GM21423 (cell line): ENCODE results near the gene RPS6KB2.
A peak's percentile ranks its signal among the peaks of the same experiment; 100 is the strongest.
"Not testable (repeated sequence)": the region's sequence is repeated elsewhere in the genome, so short reads cannot be mapped to it uniquely, and the experiment has no call there.

Experiments
- ATAC-seq: cut with Tn5 transposase; IDR thresholded peaks from one replicate; pipeline ENCODE4 v1.9.1; 2021; ENCODE audit warnings: mild to moderate bottlenecking, moderate library complexity; ENCODE audit not compliant: unreplicated experiment

RPS6KB2 gene

DNA sequence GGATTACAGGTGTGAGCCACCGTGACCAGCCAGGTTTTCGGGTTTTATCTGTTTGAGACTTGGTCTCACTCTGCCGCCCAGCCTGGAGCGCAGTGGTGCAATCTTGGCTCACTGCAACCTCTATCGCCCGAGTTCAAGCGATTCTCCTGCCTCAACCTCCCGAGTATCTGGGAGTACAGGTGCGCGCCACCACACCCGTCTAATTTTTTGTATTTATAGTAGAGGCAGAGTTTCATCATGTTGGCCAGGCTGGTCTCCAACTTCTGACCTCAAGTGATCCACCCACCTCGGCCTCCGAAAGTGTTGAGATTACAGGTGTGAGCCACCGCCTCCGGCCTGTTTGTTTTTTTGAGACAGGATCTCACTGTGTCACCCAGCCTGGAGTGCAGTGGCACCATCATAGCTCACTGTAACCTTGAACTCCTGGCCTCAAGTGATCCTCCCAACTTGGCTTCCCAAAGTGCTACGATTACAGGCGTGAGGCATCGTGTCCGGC lies 882 bp upstream of the RPS6KB2 start:
- ATAC-seq: not testable (repeated sequence)

DNA sequence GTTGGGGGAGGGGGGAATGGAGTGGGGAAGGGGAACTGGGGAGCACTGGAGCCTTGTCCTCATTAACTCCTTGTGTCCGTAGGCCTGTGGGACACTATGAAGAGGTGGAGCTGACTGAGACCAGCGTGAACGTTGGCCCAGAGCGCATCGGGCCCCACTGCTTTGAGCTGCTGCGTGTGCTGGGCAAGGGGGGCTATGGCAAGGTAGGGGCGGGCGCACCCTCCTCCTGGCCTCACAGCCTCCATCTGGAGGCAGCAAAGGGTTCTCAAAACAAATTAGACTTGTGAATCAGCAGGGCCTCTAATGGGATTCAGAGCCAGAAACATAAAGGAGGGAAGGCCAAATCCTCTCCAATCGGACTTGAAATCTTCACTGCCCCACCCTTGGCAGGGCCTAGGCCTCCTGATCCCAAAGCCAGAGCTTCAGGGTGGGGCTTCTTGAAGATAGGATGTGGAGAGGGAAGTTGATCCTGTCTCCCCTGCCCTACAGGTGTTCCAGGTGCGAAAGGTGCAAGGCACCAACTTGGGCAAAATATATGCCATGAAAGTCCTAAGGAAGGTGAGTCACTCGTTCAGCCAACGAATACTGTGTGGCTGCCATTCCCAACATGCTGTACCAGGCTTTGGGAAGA lies 859 bp downstream of the RPS6KB2 start:
- no peak for ATAC-seq

GRCh38 chr11:67429722-67430121 lies 1.4 kb downstream of the RPS6KB2 start:
- no peak for ATAC-seq

DNA sequence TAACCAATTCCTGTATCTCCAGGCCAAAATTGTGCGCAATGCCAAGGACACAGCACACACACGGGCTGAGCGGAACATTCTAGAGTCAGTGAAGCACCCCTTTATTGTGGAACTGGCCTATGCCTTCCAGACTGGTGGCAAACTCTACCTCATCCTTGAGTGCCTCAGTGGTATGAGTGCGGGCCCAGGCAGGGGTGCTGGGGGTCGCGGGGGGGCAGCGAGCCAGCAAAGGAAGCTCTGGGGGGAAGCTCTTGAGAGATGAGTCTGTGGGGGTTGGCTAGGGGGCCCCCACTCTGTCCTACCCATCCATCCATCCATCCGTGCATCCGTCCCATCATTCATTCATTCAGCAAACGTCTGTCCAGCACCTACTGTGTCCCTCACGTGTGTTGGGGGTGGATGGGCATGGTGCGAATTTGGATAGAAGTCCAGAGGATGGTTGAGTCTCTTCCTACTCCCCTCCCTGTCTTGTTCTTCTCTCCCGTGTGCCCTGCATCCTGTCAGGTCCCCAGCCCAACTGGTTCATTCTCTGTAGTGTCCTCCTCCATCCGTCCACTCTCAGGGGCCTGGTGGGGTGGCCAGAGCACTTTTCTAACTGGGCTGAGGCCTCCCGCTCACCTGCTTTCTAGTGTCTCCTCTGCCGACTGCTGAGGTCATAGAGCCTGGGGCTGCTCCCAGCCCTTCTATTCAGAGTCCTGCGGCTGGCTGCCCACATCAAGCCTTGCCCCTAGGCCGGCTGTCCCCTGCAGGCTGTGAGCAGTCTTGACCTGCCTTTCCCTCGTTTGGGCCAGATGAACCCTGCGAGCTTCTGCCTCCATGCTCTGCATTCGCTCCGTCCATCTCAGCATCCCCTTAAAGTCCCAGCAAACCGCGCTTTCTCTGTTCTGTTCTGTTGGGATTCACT lies 3.3 kb downstream of the RPS6KB2 start:
- no peak for ATAC-seq

DNA sequence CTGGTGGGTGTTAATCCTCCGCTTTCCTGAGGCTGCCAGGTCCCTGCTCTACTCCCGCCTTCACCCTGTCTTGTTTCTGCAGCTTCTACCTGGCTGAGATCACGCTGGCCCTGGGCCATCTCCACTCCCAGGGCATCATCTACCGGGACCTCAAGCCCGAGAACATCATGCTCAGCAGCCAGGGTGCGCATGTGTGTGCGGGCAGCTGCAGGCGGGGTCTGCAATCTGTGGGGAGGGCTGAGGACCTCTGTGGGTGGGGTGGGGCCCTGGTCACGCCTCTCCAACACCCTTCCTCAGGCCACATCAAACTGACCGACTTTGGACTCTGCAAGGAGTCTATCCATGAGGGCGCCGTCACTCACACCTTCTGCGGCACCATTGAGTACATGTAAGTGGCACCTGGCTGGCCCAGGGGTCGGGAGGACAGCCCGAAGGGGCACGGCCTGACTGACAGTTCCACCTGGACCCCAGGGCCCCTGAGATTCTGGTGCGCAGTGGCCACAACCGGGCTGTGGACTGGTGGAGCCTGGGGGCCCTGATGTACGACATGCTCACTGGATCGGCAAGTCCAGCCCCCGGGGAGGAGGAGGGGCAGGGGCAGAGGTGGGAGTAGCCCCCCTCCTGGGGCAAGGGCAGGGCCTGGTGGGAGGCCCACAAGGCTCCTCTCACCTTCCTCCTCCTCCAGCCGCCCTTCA lies 4.5 kb downstream of the RPS6KB2 start:
- ATAC-seq: no peak

DNA sequence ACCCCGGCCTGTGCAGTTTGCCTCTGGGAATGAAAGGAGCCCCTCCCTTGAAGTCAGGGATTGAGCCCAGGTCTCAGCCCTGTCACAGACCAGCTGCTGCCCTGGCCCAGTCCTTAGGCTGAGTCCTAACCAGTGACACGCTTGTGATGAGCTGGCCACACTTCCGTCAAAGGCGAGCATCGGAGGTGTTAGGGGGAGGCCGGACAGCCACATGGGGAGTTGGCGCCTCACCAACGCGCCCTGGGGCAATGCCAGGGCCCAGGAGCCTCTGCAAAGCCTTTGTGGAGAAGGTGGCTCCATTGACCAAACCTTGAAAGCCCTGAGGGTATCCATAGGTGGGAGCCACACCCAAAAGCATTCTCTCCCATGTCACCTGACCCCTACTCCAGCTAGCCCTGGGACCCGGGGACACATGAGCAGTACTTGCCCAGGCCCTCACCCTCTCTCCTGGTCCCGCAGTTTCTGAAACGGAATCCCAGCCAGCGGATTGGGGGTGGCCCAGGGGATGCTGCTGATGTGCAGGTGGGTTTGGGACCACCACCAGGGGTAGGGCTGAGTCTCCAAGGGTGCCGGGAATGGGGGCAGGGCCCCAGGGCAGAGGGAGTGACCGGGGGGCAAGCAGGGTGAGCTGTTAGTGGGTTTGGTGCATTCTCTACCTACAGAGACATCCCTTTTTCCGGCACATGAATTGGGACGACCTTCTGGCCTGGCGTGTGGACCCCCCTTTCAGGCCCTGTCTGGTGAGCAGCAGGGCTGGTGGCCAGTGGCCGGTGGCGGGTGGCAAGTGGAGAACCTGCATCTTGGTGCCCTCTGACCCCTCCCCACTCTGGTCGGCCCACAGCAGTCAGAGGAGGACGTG lies 5.5 kb downstream of the RPS6KB2 start:
- no peak for ATAC-seq

DNA sequence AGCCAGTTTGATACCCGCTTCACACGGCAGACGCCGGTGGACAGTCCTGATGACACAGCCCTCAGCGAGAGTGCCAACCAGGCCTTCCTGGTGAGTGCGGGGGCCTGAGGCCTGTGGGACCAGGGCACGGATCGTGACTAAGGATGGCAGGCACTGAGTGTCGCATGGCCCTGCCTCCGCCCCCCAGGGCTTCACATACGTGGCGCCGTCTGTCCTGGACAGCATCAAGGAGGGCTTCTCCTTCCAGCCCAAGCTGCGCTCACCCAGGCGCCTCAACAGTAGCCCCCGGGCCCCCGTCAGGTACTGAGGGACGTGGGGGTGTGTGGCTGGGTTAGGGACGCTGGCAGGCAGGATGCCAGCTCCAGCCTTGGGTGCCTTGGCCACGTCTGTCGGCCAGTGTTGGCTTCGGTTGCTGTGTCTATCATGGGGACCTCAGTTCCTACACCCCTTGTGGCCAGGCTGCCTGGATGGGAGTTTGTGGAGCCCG lies 6.1 kb downstream of the RPS6KB2 start:
- ATAC-seq: no peak

DNA sequence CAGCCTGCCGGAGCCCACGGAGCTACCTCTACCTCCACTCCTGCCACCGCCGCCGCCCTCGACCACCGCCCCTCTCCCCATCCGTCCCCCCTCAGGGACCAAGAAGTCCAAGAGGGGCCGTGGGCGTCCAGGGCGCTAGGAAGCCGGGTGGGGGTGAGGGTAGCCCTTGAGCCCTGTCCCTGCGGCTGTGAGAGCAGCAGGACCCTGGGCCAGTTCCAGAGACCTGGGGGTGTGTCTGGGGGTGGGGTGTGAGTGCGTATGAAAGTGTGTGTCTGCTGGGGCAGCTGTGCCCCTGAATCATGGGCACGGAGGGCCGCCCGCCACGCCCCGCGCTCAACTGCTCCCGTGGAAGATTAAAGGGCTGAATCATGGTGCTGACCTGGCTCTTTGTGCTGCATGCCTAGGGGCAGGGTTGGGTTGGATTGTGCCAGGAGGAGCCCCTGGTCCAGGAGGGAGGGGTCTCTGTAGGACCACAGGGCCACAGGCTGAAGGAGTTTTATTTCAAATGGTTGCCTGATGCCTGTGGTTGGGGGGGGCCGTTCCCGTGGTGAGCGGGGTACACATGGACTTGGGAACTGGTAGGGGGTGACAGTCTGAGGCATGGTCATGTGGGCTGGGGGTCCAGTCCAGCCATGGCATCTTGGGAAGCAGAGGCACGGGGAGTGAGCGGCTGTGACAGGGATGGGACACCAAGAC lies 6.9 kb downstream of the RPS6KB2 start:
- no peak for ATAC-seq

GRCh38 chr11:67435727-67436458 lies 7.6 kb downstream of the RPS6KB2 start:
- no peak for ATAC-seq

- peak; percentile 33 for ATAC-seq
Observed at GRCh38 chr11:67436459-67437081, 8.3 kb downstream of the RPS6KB2 start.

DNA sequence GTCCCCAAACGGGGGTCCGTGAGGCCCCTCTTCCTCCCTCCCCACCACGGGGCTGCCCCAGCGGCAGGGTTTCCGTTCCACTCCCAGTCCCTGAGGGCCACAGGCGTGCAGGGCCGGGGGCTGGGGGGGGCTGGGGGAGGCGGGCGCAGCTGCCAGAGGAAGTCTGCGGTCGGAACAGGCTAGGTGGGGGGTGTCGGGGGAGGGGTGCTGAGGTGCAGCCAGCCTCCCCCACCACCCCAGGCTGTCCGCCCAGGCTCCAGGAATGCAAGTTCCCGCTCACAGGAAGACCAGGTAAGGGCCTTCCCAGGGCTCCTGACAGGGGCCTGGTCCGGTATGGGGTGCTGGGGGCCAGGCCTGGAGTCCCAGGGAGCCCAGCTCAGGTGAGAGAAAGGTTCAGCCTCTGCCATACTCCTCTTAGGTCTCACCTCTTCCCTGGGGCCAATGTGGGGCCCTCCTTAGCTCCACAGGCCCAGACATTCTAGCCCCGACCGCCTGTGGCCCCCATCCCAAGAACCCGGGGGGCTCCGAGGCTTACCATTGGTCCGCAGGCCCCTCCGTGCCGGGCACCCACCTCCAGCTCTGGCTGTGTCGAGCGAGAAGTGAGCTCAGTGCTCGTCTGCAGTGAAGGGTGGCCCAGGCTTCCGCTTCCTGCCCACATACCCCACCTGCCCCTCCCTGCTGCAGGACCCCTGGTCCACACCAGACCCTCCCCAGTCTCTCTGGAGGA lies 9.0 kb downstream of the RPS6KB2 start, which contains the start of gene PTPRCAP:
PTPRCAP (minus strand) TSS at position 601 of the 727 bp plus-strand sequence; CDS start at position 538, 63 bp downstream.
- peak; percentile 31 for ATAC-seq

- ATAC-seq: no peak
Observed at GRCh38 chr11:67437809-67438157, 9.5 kb downstream of the RPS6KB2 start.

DNA sequence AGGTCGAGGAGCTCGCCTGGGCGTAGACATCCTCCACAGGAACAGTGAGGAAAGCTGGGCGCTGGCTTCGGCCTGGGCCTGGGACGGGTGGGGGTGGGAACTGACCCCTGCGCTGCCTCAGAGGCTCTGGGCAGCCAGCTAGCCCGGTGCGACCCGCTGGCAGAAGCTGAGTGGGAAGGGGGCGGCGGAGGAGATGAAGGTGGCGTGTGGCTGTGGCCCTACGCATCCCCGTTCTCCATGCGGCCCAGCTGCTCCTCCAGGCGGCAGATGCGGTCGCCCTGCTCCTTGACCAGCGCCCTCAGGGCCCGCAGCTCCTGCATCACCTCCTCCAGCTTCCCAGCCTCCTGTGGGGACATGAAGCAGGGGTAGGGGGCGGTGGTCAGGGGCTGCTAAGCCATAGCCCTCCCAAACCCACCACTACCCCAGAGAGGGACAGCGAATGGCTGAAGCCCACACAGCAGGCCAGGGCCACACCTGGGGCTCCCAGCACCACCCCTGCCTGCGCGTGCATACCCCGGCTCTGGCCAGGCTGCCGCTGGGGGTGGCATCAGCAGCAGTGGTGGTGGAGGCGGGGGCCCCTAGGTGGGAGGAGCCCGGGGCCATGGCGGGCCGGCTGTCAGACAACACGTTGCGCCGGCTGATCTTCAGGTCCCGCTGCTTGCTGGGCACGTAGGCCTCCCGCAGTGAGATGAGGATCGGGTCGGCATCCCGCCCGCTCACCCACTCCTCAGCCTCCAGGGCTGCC lies 10.0 kb downstream of the RPS6KB2 start:
- no peak for ATAC-seq

DNA sequence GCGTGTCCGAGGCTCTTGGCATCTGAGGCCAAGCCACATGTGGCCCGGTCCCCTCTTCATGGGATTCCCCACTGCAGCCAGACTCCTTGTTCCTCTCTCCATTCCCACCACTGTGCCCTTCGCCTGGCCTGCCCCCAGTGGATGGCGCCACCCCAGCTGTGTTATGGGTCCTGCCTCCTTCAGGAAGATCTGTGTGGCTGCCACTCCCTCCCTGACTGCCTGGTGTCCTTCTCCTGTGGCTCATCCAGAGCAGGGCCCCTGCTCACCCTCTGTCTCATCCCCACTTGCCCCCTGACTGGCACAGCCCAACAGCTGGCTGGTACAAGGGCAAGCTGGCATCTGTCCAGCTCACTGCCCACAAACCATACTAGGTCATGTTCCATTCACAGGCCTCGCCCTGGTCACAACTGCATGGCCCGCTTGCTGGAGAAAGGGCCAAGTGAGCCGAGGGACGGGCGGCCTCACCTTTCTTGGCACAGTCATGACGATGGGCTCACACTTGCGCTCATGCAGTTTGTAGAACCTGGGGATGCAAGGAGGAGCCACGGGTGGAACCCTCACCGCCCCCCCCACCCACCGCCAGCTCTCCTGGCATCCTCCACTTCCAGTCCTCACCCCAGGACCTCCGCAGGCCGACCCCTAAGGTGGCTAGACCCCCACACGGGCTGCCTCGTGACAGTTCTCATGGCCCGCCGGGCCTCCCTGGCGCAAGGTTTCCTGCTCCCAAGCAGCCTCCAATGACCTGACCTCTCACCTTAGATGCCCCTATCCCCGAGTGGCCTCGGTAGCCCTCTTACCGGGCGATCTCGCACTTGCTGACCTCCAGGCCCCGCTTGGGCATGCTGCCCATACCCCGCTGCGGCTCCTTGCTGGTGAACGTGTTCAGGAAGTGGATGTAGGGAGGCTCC lies 11.3 kb downstream of the RPS6KB2 start:
- no peak for ATAC-seq

GRCh38 chr11:67440229-67441097 lies 12.2 kb downstream of the RPS6KB2 start:
- no peak for ATAC-seq
